GM19193 (cell line): ENCODE data around the gene FAM124B.

Experiments used
- POLR2A ChIP-seq: IDR thresholded peaks from 4 replicates; pipeline ENCODE4 v1.6.1; 2011; ENCODE audit not compliant: insufficient read depth, insufficient read length; ENCODE audit errors: extremely low read depth

The FAM124B gene

DNA sequence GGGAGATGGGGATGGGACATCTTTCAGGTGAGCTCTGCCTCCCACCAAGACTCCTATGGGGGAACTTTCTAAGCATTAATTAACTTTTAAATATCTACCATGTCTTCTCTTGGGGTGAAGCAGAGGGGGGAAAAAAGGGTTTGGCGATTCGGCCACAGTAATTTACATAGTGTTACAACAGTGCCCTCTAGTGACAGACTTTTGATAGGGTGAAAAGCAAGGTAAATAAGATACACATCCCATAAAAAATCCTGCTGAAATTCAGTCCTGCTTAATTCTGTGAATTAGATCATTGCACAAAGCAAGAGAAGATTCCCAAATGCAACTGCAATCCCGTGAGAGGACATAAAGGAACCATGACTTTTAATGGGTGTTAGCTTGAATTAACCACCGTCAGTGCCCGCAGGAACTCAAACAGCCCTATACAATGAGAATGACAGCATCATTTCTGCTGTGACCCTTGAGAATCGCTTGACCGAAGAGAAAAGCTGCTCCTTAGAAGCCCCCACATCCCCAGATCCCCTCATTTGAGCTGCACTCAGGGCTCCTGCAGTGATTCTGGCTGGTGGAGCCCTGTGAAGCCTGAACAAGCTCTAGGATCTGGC lies 32.8 kb downstream of the FAM124B start:
- no peak for TF ChIP-seq POLR2A

DNA sequence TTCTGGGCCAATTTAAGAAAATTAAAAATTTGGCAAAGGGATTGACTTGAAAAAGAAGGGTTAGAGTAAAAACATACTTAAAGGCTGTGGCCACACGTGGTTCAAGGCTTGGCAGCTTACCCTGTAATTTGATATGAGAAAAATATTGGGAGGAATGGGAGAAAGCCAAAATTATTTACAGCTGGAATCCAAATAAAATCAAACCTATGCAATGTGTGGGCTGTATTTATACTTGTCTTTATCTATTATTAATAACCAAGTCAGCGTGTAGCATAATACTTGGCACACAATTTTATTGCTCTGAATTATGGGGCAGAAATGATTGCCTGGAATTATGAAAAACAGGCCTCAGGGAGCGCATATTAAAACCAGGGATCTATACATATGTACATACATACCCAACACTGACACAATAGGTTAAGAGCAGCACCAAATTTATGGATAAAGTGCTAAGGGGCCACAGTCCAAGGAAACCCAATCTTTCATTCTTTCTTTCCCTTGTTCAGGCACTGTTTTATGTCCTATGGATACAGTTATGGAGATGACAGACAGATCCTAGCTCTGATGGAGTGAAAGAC lies 35.6 kb downstream of the FAM124B start:
- TF ChIP-seq POLR2A = no peak

DNA sequence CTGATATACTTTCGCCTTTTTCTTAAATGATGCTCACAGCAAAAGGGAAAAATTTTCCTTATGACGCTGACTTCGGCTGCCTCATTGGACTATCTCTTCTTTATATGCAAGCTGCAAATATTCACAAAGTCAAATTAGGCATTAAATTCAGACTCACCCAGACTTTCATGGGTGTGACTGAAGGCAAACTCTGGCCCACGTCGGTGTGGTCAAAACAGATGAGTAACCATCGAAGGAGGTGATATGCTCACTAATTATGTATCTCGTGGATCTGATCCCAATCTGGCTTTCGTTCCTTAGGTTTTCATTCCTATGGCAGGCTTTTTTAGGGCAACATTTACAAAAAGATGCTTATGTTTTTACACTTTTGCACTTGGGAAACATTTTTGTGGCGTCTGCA lies 36.6 kb downstream of the FAM124B start:
- TF ChIP-seq POLR2A = no peak

DNA sequence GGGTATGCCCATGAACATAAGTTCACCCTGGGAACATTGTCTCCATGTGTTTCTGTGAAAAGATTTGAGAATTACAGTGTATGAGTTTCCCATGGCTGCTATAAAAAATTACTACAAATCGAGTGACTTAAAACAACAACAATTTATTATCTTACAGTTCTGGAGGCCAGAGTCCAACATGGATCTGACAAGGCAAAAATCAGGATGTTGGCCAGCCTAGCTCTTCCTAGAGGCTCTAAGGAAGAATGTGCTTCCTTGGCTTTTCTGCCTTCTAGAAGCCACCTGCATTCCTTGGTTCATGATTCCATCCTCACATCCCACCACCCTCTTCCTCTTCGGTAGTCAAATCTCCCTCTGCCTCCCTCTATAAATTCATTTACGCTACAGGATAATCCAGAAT lies 38.6 kb downstream of the FAM124B start:
- no peak for TF ChIP-seq POLR2A

DNA sequence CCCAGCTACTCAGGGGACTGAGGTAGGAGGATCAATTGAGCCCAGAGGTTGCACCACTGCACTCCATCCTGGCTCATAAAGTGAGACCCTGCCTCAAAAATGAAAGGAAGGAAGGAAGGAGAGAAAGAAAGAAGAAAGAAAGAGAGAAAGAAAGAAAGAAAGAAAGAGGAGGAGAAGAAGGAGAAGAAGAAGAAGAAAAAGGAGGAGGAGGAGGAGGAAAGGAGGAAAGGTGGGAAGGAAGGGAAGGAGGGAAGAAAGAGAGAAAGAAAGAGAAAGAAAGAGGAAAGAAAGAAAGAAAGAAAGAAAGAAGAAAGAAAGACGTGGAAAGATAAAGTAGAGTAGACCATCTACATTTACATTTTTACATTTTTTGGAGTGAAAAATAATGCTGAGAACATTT lies 39.8 kb downstream of the FAM124B start:
- TF ChIP-seq POLR2A = no peak

DNA sequence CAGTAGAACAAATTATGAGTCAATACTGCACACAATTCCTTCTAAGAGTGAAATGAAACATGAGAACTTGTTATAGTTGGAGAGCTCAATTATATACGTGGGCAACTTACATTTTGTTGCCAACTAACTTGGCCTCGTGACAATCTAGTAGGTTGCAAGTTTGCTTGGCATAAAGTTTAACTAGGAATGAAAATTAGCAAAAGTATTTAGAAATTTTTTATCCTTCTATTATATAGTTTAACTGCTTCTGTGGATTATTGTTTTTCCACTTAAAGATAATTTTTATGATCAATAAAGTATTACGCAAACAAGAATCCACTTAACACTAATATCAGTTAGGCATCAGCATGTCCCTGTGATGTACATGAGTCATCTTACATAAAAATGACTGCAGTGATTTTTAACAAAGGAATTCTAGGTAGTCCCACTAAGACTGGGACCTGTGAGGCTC lies 41.1 kb downstream of the FAM124B start:
- TF ChIP-seq POLR2A = no peak

DNA sequence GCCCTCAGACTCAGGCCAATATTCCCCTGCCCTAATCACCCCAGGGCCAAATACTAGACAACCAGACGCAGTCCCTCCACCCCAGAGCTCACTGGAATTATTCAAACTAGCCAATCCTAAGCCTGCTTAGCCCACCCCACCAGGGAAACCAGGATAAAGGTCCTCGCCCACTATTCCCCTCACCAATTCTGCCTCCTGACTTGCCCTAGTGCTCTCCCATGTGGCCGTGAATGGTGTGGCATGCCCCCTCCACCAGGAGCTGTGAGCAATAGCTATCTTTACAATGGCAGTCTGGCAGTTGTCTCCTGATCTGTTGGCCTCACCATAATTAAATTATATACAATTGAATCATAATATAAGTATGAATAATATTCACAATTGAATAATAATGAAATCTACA lies 42.3 kb downstream of the FAM124B start:
- no peak for TF ChIP-seq POLR2A

DNA sequence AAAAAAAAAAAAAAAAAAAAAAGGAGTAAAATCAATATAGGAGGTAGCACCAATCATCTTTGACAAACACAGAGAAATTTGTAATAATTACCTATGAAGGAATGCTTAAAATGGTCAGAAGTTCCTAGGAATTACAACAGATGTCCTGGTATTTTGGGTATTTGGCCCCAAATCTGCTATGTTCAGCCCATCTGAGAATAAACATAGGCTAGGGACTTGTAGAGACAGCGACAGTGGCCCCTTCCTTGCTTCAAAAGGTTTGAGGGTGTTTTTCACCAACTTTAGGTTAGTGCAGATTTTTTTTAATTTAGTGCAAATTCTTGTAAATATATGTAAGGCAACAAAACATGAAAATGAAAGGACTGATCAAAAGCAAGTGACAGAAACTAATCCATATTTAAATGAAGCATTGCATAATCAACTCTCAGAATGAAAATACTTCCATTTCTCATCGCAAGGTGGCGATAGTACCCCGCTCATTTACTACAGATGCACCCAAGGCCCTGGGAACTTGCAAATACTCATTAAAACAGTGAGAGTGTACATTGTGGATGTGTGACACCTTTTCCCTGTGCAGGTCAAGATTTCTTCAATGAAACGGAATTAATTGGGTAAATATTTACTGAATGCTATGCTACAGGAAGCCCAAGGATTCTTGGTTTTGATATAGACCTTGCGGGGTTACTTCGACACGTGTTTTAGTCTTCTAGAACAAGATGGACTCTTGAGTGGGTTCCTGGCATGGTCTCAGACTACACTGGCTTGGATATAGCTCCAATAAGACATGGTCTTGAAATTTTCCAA lies 44.6 kb downstream of the FAM124B start:
- TF ChIP-seq POLR2A = no peak

DNA sequence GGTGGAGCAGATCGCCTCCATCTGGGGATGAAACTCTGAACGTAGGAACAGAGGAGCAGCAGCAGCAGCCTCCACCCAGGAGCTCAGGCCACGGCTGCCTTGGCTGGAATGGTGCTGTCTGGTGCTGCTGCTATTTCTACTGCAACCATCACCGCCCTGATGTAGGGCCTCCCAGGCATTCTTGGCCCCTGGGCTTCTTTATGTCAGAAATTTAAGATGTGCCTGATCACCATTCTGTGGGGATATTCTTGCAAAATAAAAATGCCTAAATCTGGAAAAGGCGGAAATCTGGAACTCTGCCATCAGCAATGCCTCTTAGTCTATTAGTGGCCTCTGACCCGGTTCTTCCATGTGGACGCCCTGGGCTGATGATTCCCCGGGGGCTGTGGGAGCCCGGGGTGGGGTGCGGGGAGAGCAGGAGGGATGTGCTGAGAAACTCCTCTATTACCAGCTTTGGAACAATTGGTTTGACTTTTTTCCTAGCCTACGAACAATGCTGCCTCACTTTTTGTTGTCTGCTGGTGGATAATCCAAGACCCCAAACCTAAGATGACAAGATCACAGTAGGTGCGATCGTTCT lies 47.2 kb downstream of the FAM124B start:
- TF ChIP-seq POLR2A = no peak

DNA sequence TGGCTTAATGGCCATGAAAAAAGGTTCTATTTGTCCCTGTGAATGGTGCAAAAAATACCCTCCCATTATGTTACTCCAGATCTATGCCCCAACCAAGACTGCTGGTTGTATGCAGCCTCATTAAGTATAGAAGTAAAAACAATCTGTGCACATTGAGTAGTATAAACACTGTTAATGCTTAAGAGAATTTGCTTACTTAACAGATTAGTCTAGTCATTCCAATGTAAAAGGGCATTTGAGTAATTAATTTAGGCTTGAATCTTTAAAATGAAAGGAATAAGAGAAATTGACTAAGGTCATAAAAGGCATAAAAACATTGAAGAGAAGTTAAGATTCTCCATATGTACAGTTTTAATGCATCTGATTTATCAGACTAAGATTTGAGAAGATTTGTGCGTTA lies 51.2 kb downstream of the FAM124B start:
- no peak for TF ChIP-seq POLR2A

DNA sequence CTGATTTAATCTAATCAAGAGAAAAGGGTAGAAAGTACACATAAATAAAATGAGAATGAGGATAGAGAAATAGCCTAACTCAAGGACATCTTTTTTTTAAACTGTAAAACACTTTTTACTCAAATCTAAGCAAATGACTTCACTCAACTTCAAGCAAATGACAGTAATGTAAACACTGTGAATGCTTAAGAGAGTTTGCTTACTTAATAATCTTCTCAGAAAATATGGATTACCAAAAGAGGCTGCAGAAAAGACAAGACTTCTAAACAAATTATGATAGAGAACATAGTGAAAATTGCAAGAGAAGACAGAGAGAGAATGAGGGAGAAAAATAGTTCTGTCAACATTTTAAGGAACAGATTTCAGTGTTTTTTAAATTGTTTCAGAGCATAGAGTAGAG lies 52.5 kb downstream of the FAM124B start:
- TF ChIP-seq POLR2A = no peak

DNA sequence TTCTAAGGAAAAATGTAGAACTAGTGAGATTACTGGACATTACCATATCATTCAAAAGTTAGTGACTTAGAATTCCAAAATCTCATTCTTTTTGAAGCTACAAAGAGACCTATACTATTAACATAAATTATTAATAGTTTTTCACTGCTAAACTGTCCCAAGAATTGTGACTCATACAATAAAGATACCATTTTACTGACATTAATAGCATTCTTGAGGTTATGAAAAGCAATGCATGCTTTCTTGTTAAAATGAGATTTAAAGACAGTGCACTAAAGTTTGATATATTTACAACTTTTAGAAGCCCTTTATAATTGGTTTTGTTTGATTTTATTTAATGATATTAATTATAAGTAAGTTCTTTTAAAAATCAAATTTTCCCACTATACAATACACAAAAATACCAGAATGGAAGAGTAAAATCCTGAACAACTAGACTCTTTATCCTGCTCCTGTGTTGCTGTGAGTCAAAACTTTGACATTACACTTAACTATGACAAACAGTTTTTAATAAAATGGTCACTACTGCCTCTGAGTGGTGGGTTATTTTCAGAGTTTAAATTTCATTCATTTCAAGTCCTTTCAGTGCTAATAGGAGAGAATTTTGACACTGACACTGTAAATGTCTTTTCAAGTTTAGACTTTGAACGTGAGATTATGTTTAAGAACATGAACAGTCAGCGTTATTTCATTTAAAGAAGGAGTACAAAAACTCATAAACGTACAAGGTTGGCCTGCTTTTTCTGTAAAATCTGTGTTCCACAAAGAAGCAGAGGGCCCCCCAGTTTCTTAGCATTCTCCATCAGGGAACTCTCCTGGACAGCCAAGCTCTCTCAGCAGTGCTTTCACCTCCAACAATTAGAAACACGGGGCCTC lies 54.5 kb downstream of the FAM124B start:
- TF ChIP-seq POLR2A = no peak

DNA sequence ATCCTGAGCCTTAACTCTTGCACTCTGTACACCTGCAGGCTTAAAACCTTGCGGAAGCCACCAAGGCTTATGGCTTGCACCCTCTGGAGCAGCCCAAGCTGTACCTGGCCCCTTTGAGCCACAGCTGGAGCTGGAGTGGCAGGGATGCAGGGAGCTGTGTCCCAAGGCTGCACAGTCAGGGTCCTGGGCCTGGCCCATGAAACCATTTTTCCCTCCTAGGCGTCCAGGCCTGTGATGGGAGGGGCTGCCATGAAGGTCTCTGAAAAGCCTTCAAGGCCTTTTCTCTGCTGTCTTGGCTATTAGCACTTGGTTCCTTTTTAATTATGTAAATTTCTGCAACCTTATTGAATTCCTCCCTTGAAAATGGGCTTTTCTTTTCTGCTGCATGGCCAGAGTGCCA lies 56.4 kb downstream of the FAM124B start:
- TF ChIP-seq POLR2A = no peak

DNA sequence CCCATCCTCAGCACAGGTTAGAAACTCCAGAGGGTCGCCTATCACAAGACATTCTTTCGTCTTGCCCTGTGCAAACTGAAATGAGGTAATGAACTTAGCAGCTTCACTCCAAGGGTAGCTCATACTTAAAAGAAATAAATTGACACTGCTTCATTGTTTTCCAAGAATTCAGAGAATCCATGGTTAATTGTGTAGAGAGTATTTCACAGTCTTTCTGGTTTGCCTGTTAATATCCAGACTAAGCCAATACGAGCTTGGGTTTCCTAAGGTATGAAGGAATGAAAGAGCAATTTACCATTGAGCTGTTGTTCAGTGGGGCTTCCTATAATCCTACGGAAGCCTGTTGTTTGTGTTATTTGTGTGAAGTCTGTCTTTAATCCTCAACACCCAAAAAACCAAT lies 58.7 kb downstream of the FAM124B start:
- no peak for TF ChIP-seq POLR2A

DNA sequence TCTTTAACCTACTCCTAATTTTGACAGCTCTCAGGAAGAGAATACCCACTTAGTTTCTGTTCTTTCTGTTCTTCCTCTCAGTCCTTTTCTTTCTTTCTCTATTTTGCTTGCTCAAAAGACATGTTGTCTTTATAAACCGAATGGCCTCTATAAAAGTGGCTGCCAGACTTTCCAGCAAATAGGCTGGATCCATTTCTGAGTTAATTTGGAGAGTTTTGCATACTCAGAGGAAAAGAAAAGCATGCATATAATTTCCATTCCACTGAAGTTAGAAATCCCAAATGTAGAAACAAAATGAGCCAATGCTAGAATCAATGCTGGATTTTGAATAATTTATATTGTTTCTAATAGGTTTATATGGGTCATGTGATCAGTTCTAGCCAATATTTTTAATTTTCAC lies 65.9 kb downstream of the FAM124B start:
- TF ChIP-seq POLR2A = no peak
